Spleen (tissue), 7 donors: ENCODE results near the gene KDM4B.

Experiments used
- POLR2AphosphoS5 ChIP-seq, 3 donors: sonication (generic); formaldehyde crosslinking; IDR thresholded peaks; one replicate each; pipeline ENCODE4 v1.5.1; 2017; ENCODE audit warnings: antibody characterized with exemption in 3 of 3
- TF ChIP-seq, protein P1 (sequence below), 11 experiments: fragments of 200-600 bp in 7 of 11; fragments of 450-650 bp in 4 of 11; sonication (generic) in 4 of 11; IDR thresholded peaks in 8 of 11; conservative IDR thresholded peaks in 3 of 11; 1 replicate in 7 of 11; 2 replicates in 4 of 11; pipeline versions ENCODE4 v1.4.0 to v1.8.0; 2016 to 2021; ENCODE audit warnings: antibody characterized with exemption in 11 of 11, inconsistent platforms in 4 of 11, mild to moderate bottlenecking in 1 of 11
- donor health status: DM: no; HTN: no; CAD: no; lungs with moderate emphysema.
- donor health status: DM: no; HTN: no; CAD: no.
- donor health status: DM: no; HTN: no; CAD: no.

DNA sequence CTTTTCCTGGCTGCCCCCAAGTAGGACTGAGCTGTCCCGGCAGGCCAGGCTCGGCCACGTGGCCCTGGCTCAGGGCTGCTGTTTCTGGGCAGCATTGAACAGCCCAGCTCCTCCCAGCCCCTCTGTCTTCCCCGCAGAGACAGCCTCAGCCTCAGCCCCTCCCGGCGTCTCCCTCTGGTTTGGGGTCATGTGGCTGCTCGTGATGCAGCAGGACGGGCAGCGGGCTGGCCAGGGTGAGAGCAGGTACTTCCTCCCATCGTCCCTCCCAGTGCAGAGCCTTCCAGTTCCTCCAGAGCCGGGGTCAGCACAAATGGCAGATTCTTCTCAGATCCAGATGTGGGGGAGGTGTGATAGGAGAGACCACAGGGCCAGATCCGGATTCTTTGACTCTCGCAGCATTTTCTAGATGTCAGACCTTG, 114.6 kb downstream of the KDM4B start:
- TF ChIP-seq, protein P1, sequence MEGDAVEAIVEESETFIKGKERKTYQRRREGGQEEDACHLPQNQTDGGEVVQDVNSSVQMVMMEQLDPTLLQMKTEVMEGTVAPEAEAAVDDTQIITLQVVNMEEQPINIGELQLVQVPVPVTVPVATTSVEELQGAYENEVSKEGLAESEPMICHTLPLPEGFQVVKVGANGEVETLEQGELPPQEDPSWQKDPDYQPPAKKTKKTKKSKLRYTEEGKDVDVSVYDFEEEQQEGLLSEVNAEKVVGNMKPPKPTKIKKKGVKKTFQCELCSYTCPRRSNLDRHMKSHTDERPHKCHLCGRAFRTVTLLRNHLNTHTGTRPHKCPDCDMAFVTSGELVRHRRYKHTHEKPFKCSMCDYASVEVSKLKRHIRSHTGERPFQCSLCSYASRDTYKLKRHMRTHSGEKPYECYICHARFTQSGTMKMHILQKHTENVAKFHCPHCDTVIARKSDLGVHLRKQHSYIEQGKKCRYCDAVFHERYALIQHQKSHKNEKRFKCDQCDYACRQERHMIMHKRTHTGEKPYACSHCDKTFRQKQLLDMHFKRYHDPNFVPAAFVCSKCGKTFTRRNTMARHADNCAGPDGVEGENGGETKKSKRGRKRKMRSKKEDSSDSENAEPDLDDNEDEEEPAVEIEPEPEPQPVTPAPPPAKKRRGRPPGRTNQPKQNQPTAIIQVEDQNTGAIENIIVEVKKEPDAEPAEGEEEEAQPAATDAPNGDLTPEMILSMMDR (IDR thresholded peaks at IDR 0.05 in 8 of 11, conservative IDR thresholded peaks at IDR 0.05 in 3 of 11): no peak
- TF ChIP-seq POLR2AphosphoS5 (IDR thresholded peaks at IDR 0.05): peak in 2 of 3 donors; percentile 24 to 39
